GM19025 (cell line): ENCODE results near the gene MAD2L2.

Experiments
- ATAC-seq: cut with Tn5 transposase; IDR thresholded peaks from one replicate; pipeline ENCODE4 v1.9.1; 2021; ENCODE audit warnings: mild to moderate bottlenecking, low read depth, moderate library complexity; ENCODE audit not compliant: unreplicated experiment

Gene MAD2L2

GRCh38 chr1:11681071-11681771 is at the start of gene MAD2L2:
Gene MAD2L2 (minus strand): TSS chr1:11681148. CDS start chr1:11680601, 547 bp downstream.
- ATAC-seq, result peak; percentile 83

DNA sequence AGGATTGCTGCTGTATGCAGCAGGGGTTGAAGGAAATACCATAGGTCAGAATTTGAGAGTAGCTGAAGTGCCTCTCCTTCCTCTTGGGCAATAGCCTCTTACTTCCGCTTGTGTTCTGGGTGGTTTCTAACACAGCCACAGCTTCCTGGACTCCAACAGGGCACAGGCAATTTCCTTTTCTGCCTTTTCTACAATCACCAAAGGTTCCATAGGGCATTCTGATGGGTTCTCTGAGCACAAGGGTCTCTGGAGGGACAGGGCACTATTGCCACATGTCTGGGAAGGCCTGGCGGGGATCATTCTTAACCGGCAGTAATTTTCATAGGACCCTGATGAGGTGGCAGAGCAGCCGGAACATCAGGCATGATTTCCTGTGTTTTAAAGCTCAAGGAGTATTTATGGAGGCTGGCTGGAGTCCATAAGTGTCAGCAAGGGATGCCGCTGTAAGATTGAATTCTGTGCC is 49.5 kb upstream of the MAD2L2 start:
- no peak for ATAC-seq

DNA sequence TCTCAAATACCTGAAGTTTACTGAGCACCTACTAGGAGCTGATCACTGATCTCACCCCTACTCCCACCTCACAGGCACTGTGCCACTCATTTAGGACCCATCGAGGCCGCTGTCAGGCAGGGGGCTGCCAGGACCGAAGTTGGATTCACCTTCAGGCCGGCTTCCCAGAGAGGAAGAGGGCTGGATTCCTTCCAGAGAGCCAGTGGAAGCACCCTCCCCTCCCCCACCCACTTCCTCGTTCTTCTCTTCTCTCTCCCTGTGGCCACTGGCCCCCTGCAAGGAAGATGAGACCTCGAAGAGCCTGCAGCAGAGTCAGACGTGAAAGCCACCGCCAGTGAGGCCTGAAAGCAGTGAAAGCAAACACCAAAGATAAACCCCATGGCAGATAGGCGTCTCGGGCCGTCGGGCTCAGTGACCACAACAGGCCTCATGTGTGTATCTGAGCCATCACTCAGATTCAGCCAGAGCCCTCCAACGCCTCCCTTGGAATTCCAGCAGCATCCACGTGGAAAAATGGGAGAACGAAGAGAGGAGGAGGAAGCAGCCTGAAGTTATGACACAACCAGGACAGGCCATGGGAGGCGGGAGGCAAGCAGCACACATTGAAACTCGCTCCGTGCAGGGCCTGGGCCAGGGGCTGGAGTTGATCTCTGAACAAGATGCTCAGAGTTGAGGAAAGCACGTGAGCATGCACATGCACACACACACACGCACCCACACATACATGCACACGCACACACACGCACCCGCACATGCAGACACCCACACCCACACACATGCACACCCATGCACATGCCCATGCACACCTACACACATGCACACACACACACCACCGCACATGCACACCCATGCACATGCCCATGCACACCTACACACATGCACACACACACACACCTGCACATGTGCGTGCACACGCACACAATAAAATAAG is 48.8 kb upstream of the MAD2L2 start:
- ATAC-seq, result no peak

- no peak for ATAC-seq
Measured at GRCh38 chr1:11729155-11729497, 48.2 kb upstream of the MAD2L2 start.

GRCh38 chr1:11728126-11728806 is 47.3 kb upstream of the MAD2L2 start:
- no peak for ATAC-seq

- ATAC-seq, result no peak
Measured at GRCh38 chr1:11727119-11727518, 46.2 kb upstream of the MAD2L2 start.

DNA sequence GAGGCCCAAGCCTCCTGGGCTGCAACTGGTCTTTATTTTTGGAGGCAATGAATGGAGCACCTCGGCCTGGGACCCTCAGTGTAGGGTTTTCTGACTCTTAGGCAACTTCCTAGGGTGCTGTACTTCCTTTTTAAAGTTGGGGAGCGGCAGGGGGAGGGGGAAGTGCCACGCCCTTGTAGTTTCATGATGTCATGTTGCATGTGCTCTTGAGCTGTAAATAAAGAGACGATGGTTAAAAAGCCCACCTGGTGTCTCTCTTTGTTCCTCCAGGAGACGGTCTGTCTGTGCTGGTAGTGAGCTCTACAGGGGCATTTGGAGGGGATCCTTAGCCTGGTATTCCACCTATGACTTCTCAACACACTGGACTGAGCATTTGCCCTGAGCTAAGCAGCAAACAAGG is 44.7 kb upstream of the MAD2L2 start:
- ATAC-seq, result no peak

DNA sequence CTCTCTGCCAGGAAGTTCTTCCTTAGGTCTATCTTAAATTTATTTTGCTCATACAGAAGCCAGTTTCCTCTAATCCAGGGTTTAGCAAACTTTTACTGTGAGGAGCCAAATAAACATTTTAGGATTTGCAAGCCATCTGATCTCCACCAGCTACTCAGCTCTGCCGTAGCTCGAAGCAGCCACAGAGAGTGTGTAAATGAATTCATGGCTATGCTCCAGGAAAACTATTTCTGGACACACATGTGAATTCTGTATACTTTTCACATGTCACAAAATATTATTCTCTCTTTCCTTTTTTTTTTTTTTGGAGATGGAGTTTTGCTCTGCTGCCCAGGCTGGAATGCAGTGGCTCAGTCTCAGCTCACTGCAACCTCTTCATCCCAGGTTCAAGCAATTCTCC is 41.6 kb upstream of the MAD2L2 start:
- ATAC-seq, result no peak

- no peak for ATAC-seq
Measured at GRCh38 chr1:11721311-11721710, 40.4 kb upstream of the MAD2L2 start.

DNA sequence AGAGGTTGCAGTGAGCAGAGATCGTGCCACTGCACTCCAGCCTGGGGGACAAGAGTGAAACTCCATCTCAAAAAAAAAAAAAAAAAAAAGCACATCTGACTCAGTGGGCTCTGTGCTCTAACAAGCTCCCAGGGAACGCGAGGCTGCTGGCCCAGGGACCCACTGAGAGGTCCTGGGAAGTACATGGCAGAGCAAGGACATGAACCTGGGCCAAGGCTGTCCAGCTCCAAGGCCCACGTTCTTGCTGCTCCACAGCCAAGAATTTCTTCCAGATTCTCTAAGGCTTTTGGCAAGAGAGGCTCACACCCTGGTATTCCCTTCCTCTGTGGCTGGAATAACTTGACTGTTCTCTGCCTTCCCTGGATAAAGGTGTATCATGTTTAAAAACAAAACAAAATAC is 39.6 kb upstream of the MAD2L2 start:
- ATAC-seq, result no peak

DNA sequence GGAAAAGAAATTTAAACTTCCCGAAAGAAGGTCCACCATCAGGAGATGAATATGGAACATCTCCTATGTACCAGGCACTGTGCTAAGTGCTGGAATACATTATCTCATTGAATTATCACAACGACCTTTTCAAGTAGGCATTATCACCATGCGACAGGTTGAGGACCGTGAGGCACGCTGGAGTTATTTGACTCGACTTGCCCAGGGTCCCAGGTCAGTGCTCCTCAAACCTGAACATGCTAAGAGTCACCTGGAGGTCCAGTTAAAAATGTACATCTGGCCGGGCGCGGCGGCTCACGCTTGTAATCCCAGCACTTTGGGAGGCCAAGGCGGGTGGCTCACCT is 39.1 kb upstream of the MAD2L2 start:
- ATAC-seq, result no peak

GRCh38 chr1:11719313-11720032 is 38.5 kb upstream of the MAD2L2 start:
- no peak for ATAC-seq

GRCh38 chr1:11714831-11715575 is 34.1 kb upstream of the MAD2L2 start:
- ATAC-seq, result no peak

DNA sequence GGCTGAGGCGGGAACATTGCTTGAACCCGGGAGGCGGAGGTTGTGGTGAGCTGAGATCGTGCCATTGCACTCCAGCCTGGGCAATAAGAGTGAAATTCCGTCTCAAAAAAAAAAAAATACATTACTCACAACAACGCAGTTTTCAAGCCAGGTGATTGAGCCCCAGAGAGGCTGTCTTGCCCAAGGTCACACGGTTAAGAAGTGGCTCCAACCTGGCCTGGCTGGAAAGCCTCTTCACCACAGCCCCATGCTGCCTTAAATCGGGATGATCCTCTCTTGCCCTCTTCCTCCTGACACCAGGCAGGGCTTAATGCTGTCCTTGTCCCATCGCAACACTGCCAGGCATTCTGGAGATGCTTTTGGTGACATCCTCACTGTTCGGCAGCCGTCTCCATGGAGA is 32.1 kb upstream of the MAD2L2 start:
- ATAC-seq, result no peak

- no peak for ATAC-seq
Measured at GRCh38 chr1:11712285-11712684, 31.3 kb upstream of the MAD2L2 start.

DNA sequence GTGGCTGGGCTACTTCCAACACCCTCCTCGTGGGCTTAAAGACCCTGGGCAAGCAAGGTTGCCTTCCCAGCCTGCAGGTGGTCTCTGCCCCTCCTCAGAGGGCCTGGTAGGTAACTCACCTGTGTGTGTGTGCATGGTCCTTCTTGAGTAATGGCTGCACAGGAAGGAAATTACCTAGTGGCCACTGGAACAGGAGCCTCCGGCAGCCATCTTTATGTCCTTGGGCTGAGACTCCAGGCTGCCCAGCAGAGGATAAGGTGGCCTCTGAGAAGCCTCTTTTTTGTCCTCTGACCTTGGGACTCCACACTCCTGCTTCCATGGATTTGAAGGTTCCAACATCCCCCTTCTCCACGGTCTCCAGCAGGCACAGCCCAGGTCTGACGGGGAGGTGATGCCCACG is 30.5 kb upstream of the MAD2L2 start:
- ATAC-seq, result no peak

- no peak for ATAC-seq
Measured at GRCh38 chr1:11708554-11709350, 27.8 kb upstream of the MAD2L2 start.

DNA sequence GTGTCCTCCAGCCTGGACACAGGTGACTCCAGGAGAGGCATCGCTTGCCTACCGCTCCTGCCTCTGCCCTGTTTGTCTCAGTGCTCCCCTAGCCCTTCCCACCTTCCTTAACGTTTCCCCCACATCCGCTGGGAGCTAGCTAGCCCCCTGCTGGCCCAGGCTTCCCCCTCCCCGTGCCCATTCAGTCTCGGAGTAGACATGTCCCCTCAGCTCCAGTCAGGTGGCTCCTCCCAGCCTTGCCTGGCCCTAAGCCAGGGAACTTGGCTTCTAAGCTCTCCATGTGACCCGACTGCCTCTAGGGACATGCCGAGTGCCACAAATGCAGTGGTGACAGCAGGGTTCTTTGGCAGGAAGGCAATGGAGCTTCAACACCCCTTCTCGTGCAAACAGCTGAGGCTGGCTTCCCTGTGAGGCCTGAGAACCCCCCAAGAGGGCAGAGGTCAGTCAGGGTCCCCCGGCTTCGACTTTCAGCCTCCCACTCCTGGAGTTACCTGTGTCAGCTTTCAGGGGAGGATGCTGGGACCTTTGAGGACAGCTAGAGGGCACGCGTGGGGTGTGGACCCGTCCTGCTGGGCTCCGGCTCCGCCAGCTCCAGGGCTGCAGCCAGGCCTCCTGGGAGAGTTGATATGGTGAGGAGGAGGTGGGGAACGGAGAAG is 26.8 kb upstream of the MAD2L2 start:
- no peak for ATAC-seq

DNA sequence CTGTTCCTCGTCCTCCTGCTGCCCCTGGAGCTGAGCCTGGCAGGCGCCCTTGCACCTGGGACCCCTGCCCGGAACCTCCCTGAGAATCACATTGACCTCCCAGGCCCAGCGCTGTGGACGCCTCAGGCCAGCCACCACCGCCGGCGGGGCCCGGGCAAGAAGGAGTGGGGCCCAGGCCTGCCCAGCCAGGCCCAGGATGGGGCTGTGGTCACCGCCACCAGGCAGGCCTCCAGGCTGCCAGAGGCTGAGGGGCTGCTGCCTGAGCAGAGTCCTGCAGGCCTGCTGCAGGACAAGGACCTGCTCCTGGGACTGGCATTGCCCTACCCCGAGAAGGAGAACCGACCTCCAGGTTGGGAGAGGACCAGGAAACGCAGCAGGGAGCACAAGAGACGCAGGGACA is 25.3 kb upstream of the MAD2L2 start:
- ATAC-seq, result no peak
